Activated naive CD8-positive, alpha-beta T cell treated with anti-CD3 and anti-CD28 coated beads, Interleukin-2, amount 50 U/mL, for 24 hours (primary cell): ENCODE data around the gene TRPC3.

Source experiments
- ATAC-seq: fragments of 150-1000 bp; cut with Tn5 transposase; one replicate; pipeline ENCODE4 v1.10.0; 2021
- DNase-seq: peaks from one replicate; pipeline ENCODE4 v3.0.0; 2021
- H3K27ac Mint-ChIP-seq: one replicate; pipeline ENCODE4 v1.8.0; 2021; ENCODE audit warnings: mild to moderate bottlenecking, mixed read lengths
- H3K27me3 Mint-ChIP-seq: one replicate; pipeline ENCODE4 v1.8.0; 2021; ENCODE audit warnings: mixed read lengths
- H3K36me3 Mint-ChIP-seq: one replicate; pipeline ENCODE4 v1.8.0; 2021; ENCODE audit warnings: low read depth, mixed read lengths
- H3K4me1 Mint-ChIP-seq: one replicate; pipeline ENCODE4 v1.8.0; 2021; ENCODE audit warnings: mixed read lengths
- H3K4me3 Mint-ChIP-seq: one replicate; pipeline ENCODE4 v1.8.0; 2021; ENCODE audit warnings: mild to moderate bottlenecking, moderate library complexity, mixed read lengths
- H3K9me3 Mint-ChIP-seq: one replicate; pipeline ENCODE4 v1.8.0; 2021; ENCODE audit warnings: mixed read lengths

Gene TRPC3

GRCh38 chr4:121951521-121952110 lies at the start of gene TRPC3:
Gene TRPC3, minus strand, starts transcription at chr4:121952060. Its CDS starts 380 bp downstream, at chr4:121951680.
- Mint-ChIP-seq H3K4me1 (peaks cover 8% of the 10 kb centered on the region), H3K27me3 (peaks cover 32% of the 10 kb centered on the region), H3K27ac (no peak within 1 kb of the TSS), H3K4me3 (peak within 1 kb of the TSS; percentile 84), H3K36me3 (no peaks in the 10 kb centered on the region), H3K9me3 (no peaks in the 10 kb centered on the region)
- DNase-seq = peak; percentile 45
- ATAC-seq = peak; percentile 25

DNA sequence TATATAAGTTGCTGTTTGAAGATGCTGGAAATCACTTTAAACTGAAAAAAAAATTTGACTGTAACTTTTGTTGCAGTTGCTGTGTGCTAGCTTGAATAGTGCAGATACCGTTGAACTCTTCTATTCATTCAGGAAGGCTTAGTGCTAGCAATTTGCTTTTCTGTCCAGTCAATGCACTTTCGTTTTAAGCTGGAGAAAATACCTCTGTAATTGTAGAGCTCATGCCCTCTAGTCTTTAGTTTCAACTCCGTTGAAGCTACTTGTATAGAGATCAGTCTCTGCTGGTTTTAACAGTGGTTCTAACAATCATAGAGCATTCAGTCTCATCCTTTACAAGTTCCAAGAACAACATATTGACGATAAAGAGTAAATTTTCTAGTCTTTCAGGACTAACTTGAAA lies 49.0 kb upstream of the TRPC3 start:
- Mint-ChIP-seq H3K4me1 (no peaks in the 10 kb centered on the region), H3K4me3 (no peak overlapping the region), H3K36me3 (no peaks in the 10 kb centered on the region), H3K9me3 (no peaks in the 10 kb centered on the region), H3K27me3 (peaks cover 18% of the 10 kb centered on the region), H3K27ac (no peak overlapping the region)
- DNase-seq = no peak
- no peak for ATAC-seq

GRCh38 chr4:121998024-121998423 lies 46.2 kb upstream of the TRPC3 start:
- H3K36me3 Mint-ChIP-seq = no peaks in the 10 kb centered on the region
- H3K4me3 Mint-ChIP-seq = no peak overlapping the region
- no peaks in the 10 kb centered on the region for H3K9me3 Mint-ChIP-seq
- no peak for ATAC-seq
- H3K27me3 Mint-ChIP-seq = peaks cover 19% of the 10 kb centered on the region
- no peak for DNase-seq
- no peaks in the 10 kb centered on the region for H3K4me1 Mint-ChIP-seq
- no peak overlapping the region for H3K27ac Mint-ChIP-seq

- Mint-ChIP-seq H3K9me3 (no peaks in the 10 kb centered on the region), H3K27me3 (peaks cover 14% of the 10 kb centered on the region), H3K4me3 (no peak overlapping the region), H3K36me3 (no peaks in the 10 kb centered on the region), H3K4me1 (no peaks in the 10 kb centered on the region), H3K27ac (no peak overlapping the region)
- ATAC-seq = peak; percentile 71
- no peak for DNase-seq
These were observed 44.1 kb upstream of the TRPC3 start for GRCh38 chr4:121995790-121996537.

DNA sequence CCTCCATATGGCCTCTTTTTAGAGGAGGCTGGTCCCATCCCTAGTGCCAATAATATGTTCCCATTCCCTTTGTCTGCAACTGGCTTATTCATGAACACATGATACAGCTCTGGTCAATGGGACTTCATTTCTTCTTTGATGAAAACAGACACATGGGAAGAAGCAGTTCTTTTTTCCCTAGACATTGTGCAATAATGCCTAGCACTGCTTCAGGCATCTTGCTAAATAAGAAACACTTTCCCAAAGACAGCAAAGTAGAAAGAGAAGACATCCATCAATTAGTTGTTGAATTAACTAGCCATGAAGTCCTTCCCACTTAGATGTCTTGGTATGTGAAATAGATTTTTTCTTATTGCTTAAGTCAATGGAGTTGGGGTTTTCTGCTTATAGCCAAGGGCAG lies 40.1 kb upstream of the TRPC3 start:
- Mint-ChIP-seq H3K27me3 (peaks cover 26% of the 10 kb centered on the region), H3K4me1 (peaks cover 3% of the 10 kb centered on the region), H3K27ac (no peak overlapping the region), H3K36me3 (no peaks in the 10 kb centered on the region), H3K9me3 (no peaks in the 10 kb centered on the region), H3K4me3 (no peak overlapping the region)
- no peak for ATAC-seq
- DNase-seq = no peak

GRCh38 chr4:121990489-121990888 lies 38.6 kb upstream of the TRPC3 start:
- Mint-ChIP-seq H3K36me3 (no peaks in the 10 kb centered on the region), H3K4me3 (no peak overlapping the region), H3K27me3 (peaks cover 26% of the 10 kb centered on the region), H3K27ac (no peak overlapping the region), H3K4me1 (peaks cover 3% of the 10 kb centered on the region), H3K9me3 (no peaks in the 10 kb centered on the region)
- ATAC-seq = no peak
- no peak for DNase-seq

DNA sequence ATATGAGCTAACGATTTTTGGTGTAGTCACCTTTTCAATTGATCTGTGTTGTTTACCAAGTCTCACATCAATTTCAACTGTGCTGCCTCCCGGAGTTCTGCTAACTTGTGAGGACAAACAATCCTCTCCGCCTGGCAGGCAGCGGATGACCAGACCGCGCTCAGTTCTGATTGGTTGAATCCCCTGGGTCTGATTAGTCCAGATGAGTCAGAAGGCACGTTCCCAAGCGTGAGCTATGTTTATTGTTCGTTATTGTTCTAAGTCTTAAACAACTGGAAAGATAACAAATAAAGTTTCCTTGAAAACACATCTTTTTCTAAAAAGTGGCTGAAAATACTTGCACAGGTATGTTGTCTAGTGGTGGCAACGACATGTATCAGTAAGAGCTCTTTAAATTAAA lies 37.9 kb upstream of the TRPC3 start:
- H3K36me3 Mint-ChIP-seq = no peaks in the 10 kb centered on the region
- ATAC-seq (no peak), DNase-seq (no peak)
- peaks cover 3% of the 10 kb centered on the region for H3K4me1 Mint-ChIP-seq
- no peaks in the 10 kb centered on the region for H3K9me3 Mint-ChIP-seq
- H3K27me3 Mint-ChIP-seq = peaks cover 26% of the 10 kb centered on the region
- no peak overlapping the region for H3K4me3 Mint-ChIP-seq
- H3K27ac Mint-ChIP-seq = no peak overlapping the region

- Mint-ChIP-seq H3K4me3 (no peak overlapping the region), H3K9me3 (no peaks in the 10 kb centered on the region), H3K36me3 (no peaks in the 10 kb centered on the region), H3K27me3 (peaks cover 26% of the 10 kb centered on the region), H3K4me1 (peaks cover 3% of the 10 kb centered on the region), H3K27ac (no peak overlapping the region)
- DNase-seq (no peak), ATAC-seq (no peak)
These were observed 37.1 kb upstream of the TRPC3 start for GRCh38 chr4:121988950-121989349.

DNA sequence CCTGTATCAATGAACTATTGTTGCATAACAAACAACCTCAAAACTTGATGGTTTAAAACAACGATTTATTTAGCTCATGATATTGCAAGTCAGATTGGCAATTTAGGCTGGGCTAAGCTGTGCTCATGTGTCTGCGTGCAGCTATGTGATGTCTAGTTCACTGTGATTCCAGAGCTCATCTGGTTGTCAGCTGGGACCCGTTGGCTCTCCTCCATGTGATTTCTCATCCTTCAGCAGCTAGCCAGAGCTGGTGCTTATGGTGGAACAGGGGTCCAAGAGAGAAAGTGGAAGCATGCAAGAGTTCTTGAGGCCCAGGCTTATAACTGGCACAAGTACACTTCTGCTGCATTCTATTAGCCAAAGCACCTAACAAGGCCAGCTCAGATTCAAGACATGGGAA lies 28.8 kb upstream of the TRPC3 start:
- Mint-ChIP-seq H3K9me3 (no peaks in the 10 kb centered on the region), H3K27ac (no peak overlapping the region), H3K36me3 (no peaks in the 10 kb centered on the region), H3K4me1 (peaks cover 12% of the 10 kb centered on the region), H3K4me3 (no peak overlapping the region), H3K27me3 (peaks cover 4% of the 10 kb centered on the region)
- no peak for DNase-seq
- no peak for ATAC-seq

DNA sequence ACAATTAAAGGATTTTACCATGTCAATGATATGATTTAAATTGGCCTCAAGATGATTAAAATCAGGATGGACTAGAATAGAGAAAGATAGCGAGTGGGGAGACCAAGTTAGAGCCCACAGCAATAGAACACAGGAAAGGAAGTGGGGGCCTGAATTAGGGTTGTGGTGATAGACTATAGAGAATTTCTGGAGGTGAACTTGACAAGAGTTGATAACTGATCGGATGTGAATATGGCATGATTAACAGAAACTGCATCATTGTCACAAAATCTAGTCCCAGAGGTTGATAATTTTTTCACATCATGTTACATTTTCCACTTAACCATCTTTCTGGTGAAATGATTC lies 26.3 kb upstream of the TRPC3 start:
- Mint-ChIP-seq H3K27me3 (peaks cover 3% of the 10 kb centered on the region), H3K4me1 (peaks cover 12% of the 10 kb centered on the region), H3K36me3 (no peaks in the 10 kb centered on the region), H3K9me3 (no peaks in the 10 kb centered on the region), H3K4me3 (no peak overlapping the region), H3K27ac (peak overlapping the region; percentile 7)
- no peak for ATAC-seq
- DNase-seq = no peak

- no peaks in the 10 kb centered on the region for H3K36me3 Mint-ChIP-seq
- DNase-seq = no peak
- peak; percentile 24 for ATAC-seq
- H3K9me3 Mint-ChIP-seq = no peaks in the 10 kb centered on the region
- peaks cover 12% of the 10 kb centered on the region for H3K4me1 Mint-ChIP-seq
- peak overlapping the region; percentile 7 for H3K27ac Mint-ChIP-seq
- H3K27me3 Mint-ChIP-seq = peaks cover 3% of the 10 kb centered on the region
- no peak overlapping the region for H3K4me3 Mint-ChIP-seq
These were observed 25.7 kb upstream of the TRPC3 start for GRCh38 chr4:121977251-121978171.

- Mint-ChIP-seq H3K9me3 (no peaks in the 10 kb centered on the region), H3K27ac (no peak overlapping the region), H3K4me1 (peaks cover 12% of the 10 kb centered on the region), H3K27me3 (peaks cover 7% of the 10 kb centered on the region), H3K4me3 (no peak overlapping the region), H3K36me3 (no peaks in the 10 kb centered on the region)
- DNase-seq (no peak), ATAC-seq (no peak)
These were observed 23.9 kb upstream of the TRPC3 start for GRCh38 chr4:121975784-121976183.

DNA sequence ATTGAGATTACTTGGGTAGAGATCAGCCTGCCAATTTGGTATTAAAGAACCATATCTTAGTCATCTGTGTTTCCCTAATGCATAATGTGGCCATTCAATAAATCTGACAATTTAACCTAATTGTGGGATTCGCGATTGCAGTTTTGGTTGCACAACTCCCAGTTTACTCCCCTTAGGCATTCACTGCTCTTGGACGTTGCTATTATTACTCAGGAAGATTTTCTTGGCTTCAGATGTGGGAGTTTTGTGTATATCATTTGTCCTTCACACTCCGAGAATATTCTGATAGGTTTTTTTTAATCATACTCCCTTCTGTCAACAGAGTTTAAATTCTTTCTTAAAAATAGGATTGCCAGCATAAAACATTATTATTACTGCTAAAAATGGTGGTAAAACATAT lies 22.0 kb upstream of the TRPC3 start:
- Mint-ChIP-seq H3K9me3 (no peaks in the 10 kb centered on the region), H3K27ac (no peak overlapping the region)

GRCh38 chr4:121968859-121969258 lies 17.0 kb upstream of the TRPC3 start:
- Mint-ChIP-seq H3K9me3 (no peaks in the 10 kb centered on the region), H3K36me3 (no peaks in the 10 kb centered on the region), H3K27ac (no peak overlapping the region), H3K4me1 (no peaks in the 10 kb centered on the region), H3K4me3 (no peak overlapping the region), H3K27me3 (peaks cover 21% of the 10 kb centered on the region)
- ATAC-seq (no peak), DNase-seq (no peak)

More for the DNA sequence above, 22.0 kb upstream of the TRPC3 start:
- ATAC-seq (no peak), DNase-seq (no peak)
- no peak overlapping the region for H3K4me3 Mint-ChIP-seq
- H3K27me3 Mint-ChIP-seq = peaks cover 12% of the 10 kb centered on the region
- no peaks in the 10 kb centered on the region for H3K36me3 Mint-ChIP-seq
- H3K4me1 Mint-ChIP-seq = peaks cover 12% of the 10 kb centered on the region

- H3K27me3 Mint-ChIP-seq = peaks cover 16% of the 10 kb centered on the region
- H3K27ac Mint-ChIP-seq = no peak overlapping the region
- H3K9me3 Mint-ChIP-seq = no peaks in the 10 kb centered on the region
- H3K4me3 Mint-ChIP-seq = no peak overlapping the region
- no peaks in the 10 kb centered on the region for H3K4me1 Mint-ChIP-seq
- DNase-seq = no peak
- H3K36me3 Mint-ChIP-seq = no peaks in the 10 kb centered on the region
- no peak for ATAC-seq
These were observed 13.1 kb upstream of the TRPC3 start for GRCh38 chr4:121964958-121965357.
